Stimulated activated CD4-positive, alpha-beta T cell treated with anti-CD3 and anti-CD28 coated beads, Interleukin-12 subunit alpha, Interleukin-12 subunit beta, amount 100 ng/mL, for 24 hours (primary cell): ENCODE data around the gene XPO6.

Experiments
- DNase-seq, 2 experiments: peaks; one replicate each; pipeline ENCODE4 v3.0.0-alpha.2; 2020; ENCODE audit warnings: low read depth in 2 of 2

Gene XPO6

GRCh38 chr16:28062261-28062846, 149.4 kb downstream of the XPO6 start:
- no peak for DNase-seq

GRCh38 chr16:28061352-28062101, 150.2 kb downstream of the XPO6 start:
- no peak for DNase-seq

- no peak for DNase-seq
These were observed 151.8 kb downstream of the XPO6 start for GRCh38 chr16:28059841-28060575.

GRCh38 chr16:28058839-28059589, 152.8 kb downstream of the XPO6 start:
- DNase-seq = no peak

- DNase-seq = no peak
These were observed 153.8 kb downstream of the XPO6 start for GRCh38 chr16:28057949-28058348.

GRCh38 chr16:28053461-28053860, 158.3 kb downstream of the XPO6 start:
- DNase-seq = no peak

- no peak for DNase-seq
These were observed 159.3 kb downstream of the XPO6 start for GRCh38 chr16:28052274-28053128.

GRCh38 chr16:28051486-28051885, 160.3 kb downstream of the XPO6 start:
- DNase-seq = no peak
